HG03103 (cell line): Measurements from ENCODE around the gene TOP2B.
A peak's percentile ranks its signal among the peaks of the same experiment; 100 is the strongest.

Experiments
- ATAC-seq: cut with Tn5 transposase; IDR thresholded peaks from one replicate; pipeline ENCODE4 v1.9.1; 2021; ENCODE audit warnings: low read depth; ENCODE audit not compliant: unreplicated experiment

The TOP2B gene

GRCh38 chr3:25678581-25678980, 13.9 kb upstream of the TOP2B start:
- ATAC-seq = no peak

GRCh38 chr3:25677121-25677520, 12.4 kb upstream of the TOP2B start:
- ATAC-seq = no peak

GRCh38 chr3:25674670-25675069, 10.0 kb upstream of the TOP2B start:
- no peak for ATAC-seq

- ATAC-seq = no peak
These were observed 9.1 kb upstream of the TOP2B start for GRCh38 chr3:25673738-25674298.

- peak; percentile 25 for ATAC-seq
These were observed 891 bp upstream of the TOP2B start for GRCh38 chr3:25665315-25666280.

GRCh38 chr3:25663869-25664811, 567 bp downstream of the TOP2B start:
- peak; percentile 24 for ATAC-seq

- ATAC-seq = peak; percentile 14
These were observed 1.3 kb downstream of the TOP2B start for GRCh38 chr3:25663347-25663868.

GRCh38 chr3:25662736-25663320, 1.9 kb downstream of the TOP2B start:
- no peak for ATAC-seq

- no peak for ATAC-seq
These were observed 2.8 kb downstream of the TOP2B start for GRCh38 chr3:25661694-25662437.

GRCh38 chr3:25658836-25659235, 5.9 kb downstream of the TOP2B start:
- ATAC-seq = no peak

- no peak for ATAC-seq
These were observed 7.4 kb downstream of the TOP2B start for GRCh38 chr3:25657293-25657692.

- ATAC-seq = no peak
These were observed 9.0 kb downstream of the TOP2B start for GRCh38 chr3:25655659-25656058.

GRCh38 chr3:25654576-25654975, 10.1 kb downstream of the TOP2B start:
- ATAC-seq = no peak

GRCh38 chr3:25653322-25653721, 11.4 kb downstream of the TOP2B start:
- ATAC-seq = no peak

GRCh38 chr3:25652921-25653320, 11.8 kb downstream of the TOP2B start:
- no peak for ATAC-seq

- ATAC-seq = no peak
These were observed 15.5 kb downstream of the TOP2B start for GRCh38 chr3:25648925-25649830.

GRCh38 chr3:25648107-25648535, 16.6 kb downstream of the TOP2B start:
- peak; percentile 94 for ATAC-seq

- ATAC-seq = no peak
These were observed 29.7 kb downstream of the TOP2B start for GRCh38 chr3:25635038-25635437.
